Natural killer cell (primary cell): ENCODE data around the gene ZNF778. TPM values are rescaled to one million over a fixed set of nuclear protein-coding genes. Genes with fewer than 3 reads are reported as not detected.
A peak's percentile ranks its signal among the peaks of the same experiment; 100 is the strongest.

ENCODE experiments used
- ATAC-seq, 3 donors: fragments of 150-1000 bp in 2 of 3; fragments of 200-7000 bp in 1 of 3; cut with Tn5 transposase; 1 replicate in 1 of 3; 2 replicates in 2 of 3; pipeline ENCODE4 v1.10.0; 2021; ENCODE audit warnings: mild to moderate bottlenecking in 2 of 3, moderate library complexity in 2 of 3
- DNase-seq, 2 donors: peaks; one replicate each; pipeline versions ENCODE4 v3.0.0 to v3.0.0-alpha.2; 2013 to 2021; ENCODE audit warnings: mixed read lengths in 1 of 2
- H3K27ac ChIP-seq: one replicate; pipeline ENCODE4 v1.5.1; 2013; ENCODE audit warnings: mild to moderate bottlenecking, low read length
- H3K27me3 ChIP-seq: one replicate; pipeline ENCODE4 v1.6.1; 2013; ENCODE audit warnings: low read length; ENCODE audit not compliant: control insufficient read depth, insufficient read depth
- H3K36me3 ChIP-seq: one replicate; pipeline ENCODE4 v1.6.1; 2013; ENCODE audit warnings: low read length; ENCODE audit not compliant: control insufficient read depth, insufficient read depth
- H3K4me1 ChIP-seq: one replicate; pipeline ENCODE4 v1.6.1; 2013; ENCODE audit warnings: low read length; ENCODE audit not compliant: control insufficient read depth, insufficient read depth
- H3K4me3 ChIP-seq: one replicate; pipeline ENCODE4 v1.5.1; 2013; ENCODE audit warnings: low read length
- H3K9me3 ChIP-seq: one replicate; pipeline ENCODE4 v1.6.1; 2013; ENCODE audit warnings: low read length; ENCODE audit not compliant: control insufficient read depth, insufficient read depth
- H3K27ac Mint-ChIP-seq, 2 donors: one replicate each; pipeline ENCODE4 v1.8.0; 2022; ENCODE audit warnings: mild to moderate bottlenecking in 2 of 2, mixed read lengths in 2 of 2, moderate library complexity in 1 of 2
- H3K27me3 Mint-ChIP-seq, 2 donors: one replicate each; pipeline ENCODE4 v1.8.0; 2022; ENCODE audit warnings: low read depth in 2 of 2, mixed read lengths in 2 of 2
- H3K36me3 Mint-ChIP-seq: one replicate; pipeline ENCODE4 v1.8.0; 2022; ENCODE audit warnings: mixed read lengths
- H3K4me1 Mint-ChIP-seq, 2 donors: one replicate each; pipeline ENCODE4 v1.8.0; 2022; ENCODE audit warnings: mixed read lengths in 2 of 2
- H3K4me3 Mint-ChIP-seq: one replicate; pipeline ENCODE4 v1.8.0; 2022; ENCODE audit warnings: mild to moderate bottlenecking, moderate library complexity, mixed read lengths
- H3K9me3 Mint-ChIP-seq, 2 donors: one replicate each; pipeline ENCODE4 v1.8.0; 2022; ENCODE audit warnings: mixed read lengths in 2 of 2
- WGBS: methylation state at CpG from one replicate; pipeline ENCODE4 v1.1.7; 2013; ENCODE audit warnings: missing lambda C conversion rate; ENCODE audit not compliant: insufficient coverage; 5-methylcytosine and 5-hydroxymethylcytosine counted together
- intact Hi-C: fragments of 100-400 bp; cut with micrococcal nuclease; formaldehyde crosslinking; loops from one replicate; pipeline ENCODE4 v1.14.2; 2022
- total RNA-seq, 4 donors: library from RNA; stranded (reverse); fragments of 120-200 nt in 1 of 4; gene quantifications; one replicate each; pipeline versions ENCODE4 v1.2.3 to v1.2.4, GENCODE V29; 2013 to 2022
- TF ChIP-seq, protein P1 (sequence below): fragments of 200-600 bp; IDR thresholded peaks from one replicate; pipeline ENCODE4 v1.8.0; 2022; ENCODE audit warnings: antibody characterized with exemption

Gene ZNF778
- total RNA-seq, 3 donors from 2014 or later (not counting 1 experiment from before 2014, with no cell fraction given): 7.0 to 14.1 (median 11.8) TPM

DNA sequence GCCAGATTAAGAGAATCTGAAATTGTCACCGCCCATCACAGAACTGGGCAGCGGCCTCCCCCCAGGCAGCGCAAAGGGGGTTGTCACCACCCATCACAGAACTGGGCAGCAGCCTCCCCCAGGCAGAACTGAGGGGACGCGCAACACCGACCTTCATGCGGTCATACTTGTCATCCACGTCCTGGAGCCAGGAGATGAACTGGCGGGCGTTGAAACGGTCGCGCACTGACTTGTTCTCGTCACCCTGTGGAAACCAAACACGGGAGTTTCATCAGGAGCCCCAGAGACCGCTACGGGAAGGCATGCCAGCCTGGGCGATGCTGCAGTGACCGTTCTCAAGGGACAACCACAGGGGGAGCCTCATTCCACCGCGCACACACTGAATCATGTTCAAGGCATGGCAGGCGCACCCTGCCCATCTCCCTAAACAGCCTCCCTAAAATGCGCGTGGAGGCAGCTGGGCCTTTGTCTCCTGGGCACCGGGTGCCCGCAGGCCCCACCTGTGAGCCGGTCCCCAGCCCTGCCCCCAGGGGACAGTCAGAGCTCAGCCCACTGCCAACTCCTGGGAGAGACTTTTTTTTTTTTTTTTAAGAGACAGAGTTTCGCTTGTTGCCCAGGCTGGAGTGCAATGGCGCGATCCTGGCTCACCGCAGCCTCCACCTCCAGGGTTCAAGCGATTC lies 53.3 kb downstream of the ZNF778 start:
- no peaks in the 10 kb centered on the region for H3K27me3 Mint-ChIP-seq
- Histone ChIP-seq H3K27ac (peak overlapping the region; percentile 1), H3K36me3 (peaks cover 68% of the 10 kb centered on the region), H3K9me3 (no peaks in the 10 kb centered on the region), H3K27me3 (no peaks in the 10 kb centered on the region), H3K4me3 (no peak overlapping the region), H3K4me1 (peaks cover 15% of the 10 kb centered on the region)
- H3K27ac Mint-ChIP-seq: no peak overlapping the region
- peaks cover 19 to 25% of the 10 kb centered on the region in 2 donors for H3K4me1 Mint-ChIP-seq
- DNase-seq (no peak), ATAC-seq (no peak)
- intact Hi-C loops: no loop called here
- TF ChIP-seq, protein P1, sequence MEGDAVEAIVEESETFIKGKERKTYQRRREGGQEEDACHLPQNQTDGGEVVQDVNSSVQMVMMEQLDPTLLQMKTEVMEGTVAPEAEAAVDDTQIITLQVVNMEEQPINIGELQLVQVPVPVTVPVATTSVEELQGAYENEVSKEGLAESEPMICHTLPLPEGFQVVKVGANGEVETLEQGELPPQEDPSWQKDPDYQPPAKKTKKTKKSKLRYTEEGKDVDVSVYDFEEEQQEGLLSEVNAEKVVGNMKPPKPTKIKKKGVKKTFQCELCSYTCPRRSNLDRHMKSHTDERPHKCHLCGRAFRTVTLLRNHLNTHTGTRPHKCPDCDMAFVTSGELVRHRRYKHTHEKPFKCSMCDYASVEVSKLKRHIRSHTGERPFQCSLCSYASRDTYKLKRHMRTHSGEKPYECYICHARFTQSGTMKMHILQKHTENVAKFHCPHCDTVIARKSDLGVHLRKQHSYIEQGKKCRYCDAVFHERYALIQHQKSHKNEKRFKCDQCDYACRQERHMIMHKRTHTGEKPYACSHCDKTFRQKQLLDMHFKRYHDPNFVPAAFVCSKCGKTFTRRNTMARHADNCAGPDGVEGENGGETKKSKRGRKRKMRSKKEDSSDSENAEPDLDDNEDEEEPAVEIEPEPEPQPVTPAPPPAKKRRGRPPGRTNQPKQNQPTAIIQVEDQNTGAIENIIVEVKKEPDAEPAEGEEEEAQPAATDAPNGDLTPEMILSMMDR: no peak
- H3K4me3 Mint-ChIP-seq: no peak overlapping the region
- no peaks in the 10 kb centered on the region for H3K36me3 Mint-ChIP-seq
- no peaks in the 10 kb centered on the region for H3K9me3 Mint-ChIP-seq
- 97% methylated on average over 32 of the region's 32 CpGs for WGBS

GRCh38 chr16:89272631-89273030 lies 55.1 kb downstream of the ZNF778 start:
- peaks cover 15% of the 10 kb centered on the region for H3K4me1 ChIP-seq
- intact Hi-C loops: no loop called here
- no peak overlapping the region for H3K27ac ChIP-seq
- Mint-ChIP-seq H3K4me3 (no peak overlapping the region), H3K27ac (peak overlapping the region; percentile 16 to 53), H3K27me3 (no peaks in the 10 kb centered on the region), H3K36me3 (no peaks in the 10 kb centered on the region), H3K4me1 (peaks cover 19 to 29% of the 10 kb centered on the region in 2 donors), H3K9me3 (no peaks in the 10 kb centered on the region)
- no peaks in the 10 kb centered on the region for H3K27me3 ChIP-seq
- H3K9me3 ChIP-seq: no peaks in the 10 kb centered on the region
- DNase-seq (no peak), ATAC-seq (no peak)
- H3K4me3 ChIP-seq: no peak overlapping the region
- H3K36me3 ChIP-seq: peaks cover 66% of the 10 kb centered on the region
- TF ChIP-seq, protein P1: no peak
- 100% methylated on average over 4 of the region's 6 CpGs for WGBS

DNA sequence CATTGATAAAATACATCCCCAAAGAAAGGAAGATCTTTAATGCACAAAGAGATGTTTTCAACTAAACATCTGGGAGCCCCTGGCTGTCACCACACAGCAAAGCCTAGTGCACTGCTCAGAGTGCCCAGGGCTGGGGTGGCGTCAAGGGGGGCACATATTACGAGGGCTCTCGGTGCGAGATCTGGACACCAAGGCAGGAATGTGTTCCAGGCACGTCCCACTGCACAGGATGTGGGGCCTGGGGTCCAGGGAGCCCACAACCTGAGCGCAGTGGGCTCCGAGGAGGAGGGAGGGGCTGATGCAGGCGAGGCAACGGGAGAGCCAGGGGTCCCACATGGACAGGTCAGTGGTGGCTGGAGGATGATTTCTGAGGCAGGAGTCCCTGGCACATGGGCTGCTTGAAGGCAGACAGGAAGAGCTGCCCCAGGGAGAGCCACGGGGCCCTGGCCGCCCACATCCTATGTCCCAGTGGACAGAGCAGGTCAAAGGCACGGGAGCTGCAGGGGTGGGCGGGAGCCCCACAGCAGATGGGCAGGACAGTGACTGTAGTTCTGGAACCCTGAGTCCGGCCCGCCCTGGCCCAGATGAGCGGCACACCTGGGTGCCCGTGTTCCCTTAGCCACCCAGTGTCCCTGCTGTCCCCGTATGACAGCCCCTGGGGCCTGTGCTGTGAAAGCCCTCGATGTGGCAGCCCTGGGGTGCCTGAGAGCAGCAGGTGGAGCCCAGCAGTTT lies 56.4 kb downstream of the ZNF778 start:
- ATAC-seq (no peak), DNase-seq (no peak)
- Histone ChIP-seq H3K27ac (no peak overlapping the region), H3K4me1 (peaks cover 15% of the 10 kb centered on the region), H3K36me3 (peaks cover 72% of the 10 kb centered on the region), H3K27me3 (no peaks in the 10 kb centered on the region), H3K9me3 (no peaks in the 10 kb centered on the region), H3K4me3 (no peak overlapping the region)
- no peaks in the 10 kb centered on the region for H3K27me3 Mint-ChIP-seq
- no peaks in the 10 kb centered on the region for H3K9me3 Mint-ChIP-seq
- H3K4me1 Mint-ChIP-seq: peaks cover 16 to 31% of the 10 kb centered on the region in 2 donors
- H3K36me3 Mint-ChIP-seq: no peaks in the 10 kb centered on the region
- no peak overlapping the region for H3K4me3 Mint-ChIP-seq
- intact Hi-C loops: no loop called here
- TF ChIP-seq, protein P1: no peak
- 96% methylated on average over 19 of the region's 19 CpGs for WGBS
- peak overlapping the region in 1 of 2 donors; percentile 38 for H3K27ac Mint-ChIP-seq
